Measurements from ENCODE around the gene ADNP2.

GRCh38 chr18:80175451-80176204, 66.6 kb downstream of the ADNP2 start:
- no peak for TF ChIP-seq POLR2A (IDR thresholded peaks at IDR 0.05)
- TF ChIP-seq CTCF (IDR thresholded peaks at IDR 0.05): no peak
